PC-9 (cell line): ENCODE measurements around the gene LCE1B.

Source experiments
- EZH2 ChIP-seq: fragments of 200-600 bp; sonication (generic); IDR thresholded peaks from 2 replicates; pipeline ENCODE4 v1.8.0; 2017; ENCODE audit warnings: antibody characterized with exemption, low read depth
- TF ChIP-seq, protein P1 (sequence below): fragments of 200-600 bp; sonication (generic); conservative IDR thresholded peaks from 2 replicates; pipeline ENCODE4 v1.6.1; 2017; ENCODE audit warnings: mixed run types, antibody characterized with exemption, mild to moderate bottlenecking, moderate library complexity

GRCh38 chr1:152806576-152806975 lies 5.2 kb upstream of the LCE1B start, which contains the start of gene LCE1C:
- TF ChIP-seq, protein P1, sequence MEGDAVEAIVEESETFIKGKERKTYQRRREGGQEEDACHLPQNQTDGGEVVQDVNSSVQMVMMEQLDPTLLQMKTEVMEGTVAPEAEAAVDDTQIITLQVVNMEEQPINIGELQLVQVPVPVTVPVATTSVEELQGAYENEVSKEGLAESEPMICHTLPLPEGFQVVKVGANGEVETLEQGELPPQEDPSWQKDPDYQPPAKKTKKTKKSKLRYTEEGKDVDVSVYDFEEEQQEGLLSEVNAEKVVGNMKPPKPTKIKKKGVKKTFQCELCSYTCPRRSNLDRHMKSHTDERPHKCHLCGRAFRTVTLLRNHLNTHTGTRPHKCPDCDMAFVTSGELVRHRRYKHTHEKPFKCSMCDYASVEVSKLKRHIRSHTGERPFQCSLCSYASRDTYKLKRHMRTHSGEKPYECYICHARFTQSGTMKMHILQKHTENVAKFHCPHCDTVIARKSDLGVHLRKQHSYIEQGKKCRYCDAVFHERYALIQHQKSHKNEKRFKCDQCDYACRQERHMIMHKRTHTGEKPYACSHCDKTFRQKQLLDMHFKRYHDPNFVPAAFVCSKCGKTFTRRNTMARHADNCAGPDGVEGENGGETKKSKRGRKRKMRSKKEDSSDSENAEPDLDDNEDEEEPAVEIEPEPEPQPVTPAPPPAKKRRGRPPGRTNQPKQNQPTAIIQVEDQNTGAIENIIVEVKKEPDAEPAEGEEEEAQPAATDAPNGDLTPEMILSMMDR: no peak
- TF ChIP-seq EZH2: no peak
